Stimulated activated CD4-positive, alpha-beta T cell treated with anti-CD3 and anti-CD28 coated beads, Interleukin-12 subunit alpha, Interleukin-12 subunit beta, amount 100 ng/mL, for 48 hours (primary cell): ENCODE measurements around the gene SETDB1.

Source experiments
- DNase-seq, 3 donors: peaks; one replicate each; pipeline ENCODE4 v3.0.0-alpha.2; 2020; ENCODE audit warnings: low read depth in 2 of 3, low spot score in 1 of 3

SETDB1 gene

DNA sequence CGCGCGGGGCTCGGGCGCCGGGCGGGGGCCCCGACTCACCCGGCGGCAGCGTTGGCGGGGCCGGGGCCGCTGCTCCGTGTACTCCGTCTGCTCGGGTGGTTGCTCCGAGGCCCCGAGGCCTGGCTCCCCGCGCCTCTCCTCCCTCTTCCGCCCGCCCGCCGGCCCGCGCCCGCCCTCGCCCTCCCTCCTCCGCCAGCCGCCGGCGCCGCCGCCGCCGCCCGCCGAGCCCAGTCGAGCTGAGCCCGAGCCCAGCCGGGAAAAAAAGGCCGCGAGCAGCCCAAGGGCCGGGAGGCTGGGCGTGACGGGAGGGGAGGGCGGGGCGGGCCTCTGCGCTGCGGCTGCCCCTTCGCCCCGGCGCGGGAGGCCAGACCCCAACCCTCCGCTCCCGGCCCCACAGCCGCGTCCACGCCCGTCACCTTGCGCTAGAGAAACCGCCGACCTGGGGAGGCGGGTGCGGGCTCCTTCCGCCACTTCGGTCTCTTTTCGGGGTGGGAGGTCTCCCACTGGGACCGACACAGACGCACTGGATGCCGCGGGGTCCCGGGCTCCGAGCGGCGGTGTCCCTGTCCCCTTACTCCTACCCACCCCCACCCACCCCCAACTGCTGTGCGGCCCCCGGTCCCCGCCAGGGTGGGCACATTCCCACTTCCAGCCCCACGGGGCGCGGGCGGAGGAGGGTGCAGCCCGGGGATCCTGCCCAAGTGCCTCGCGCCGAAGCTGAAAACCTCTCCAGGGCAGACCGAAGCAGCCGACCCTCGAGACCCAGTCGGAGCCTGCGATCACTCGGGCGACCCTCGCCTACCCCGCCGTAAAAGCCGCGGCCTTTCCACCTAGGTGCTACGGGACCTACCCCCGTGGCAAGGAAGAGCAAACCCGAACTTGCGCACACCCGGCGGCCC lies 48.7 kb downstream of the SETDB1 start, which contains the start of gene CERS2:
Gene CERS2 (minus strand): TSS at position 256 of the 899 bp plus-strand sequence. CDS start 5,745 bp downstream, outside the sequence.
- peak in 2 of 3 donors; percentile 53 to 60 for DNase-seq

DNA sequence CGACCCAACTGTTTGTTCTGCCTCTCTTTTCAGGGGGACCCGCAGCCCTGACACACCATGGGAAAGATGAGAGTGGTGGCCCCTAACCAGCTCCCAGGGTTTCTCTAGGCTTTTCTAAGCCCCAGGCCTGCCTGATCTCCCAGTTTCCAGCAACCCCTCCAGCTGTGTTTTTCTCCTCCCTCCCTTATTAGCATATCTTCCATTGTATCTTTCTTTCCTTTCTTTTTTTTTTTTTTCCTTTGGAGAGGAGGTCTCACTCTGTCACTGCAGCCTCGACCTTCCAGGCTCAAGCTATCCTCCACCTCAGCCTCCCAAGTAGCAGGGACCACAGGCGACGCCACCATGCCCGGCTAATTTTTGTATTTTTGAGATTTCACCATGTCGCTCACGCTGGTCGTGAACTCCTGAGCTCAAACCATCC lies 50.2 kb downstream of the SETDB1 start:
- no peak for DNase-seq

GRCh38 chr1:150976879-150977694 lies 50.9 kb downstream of the SETDB1 start:
- DNase-seq = peak; percentile 61 to 69 (median 66)

DNA sequence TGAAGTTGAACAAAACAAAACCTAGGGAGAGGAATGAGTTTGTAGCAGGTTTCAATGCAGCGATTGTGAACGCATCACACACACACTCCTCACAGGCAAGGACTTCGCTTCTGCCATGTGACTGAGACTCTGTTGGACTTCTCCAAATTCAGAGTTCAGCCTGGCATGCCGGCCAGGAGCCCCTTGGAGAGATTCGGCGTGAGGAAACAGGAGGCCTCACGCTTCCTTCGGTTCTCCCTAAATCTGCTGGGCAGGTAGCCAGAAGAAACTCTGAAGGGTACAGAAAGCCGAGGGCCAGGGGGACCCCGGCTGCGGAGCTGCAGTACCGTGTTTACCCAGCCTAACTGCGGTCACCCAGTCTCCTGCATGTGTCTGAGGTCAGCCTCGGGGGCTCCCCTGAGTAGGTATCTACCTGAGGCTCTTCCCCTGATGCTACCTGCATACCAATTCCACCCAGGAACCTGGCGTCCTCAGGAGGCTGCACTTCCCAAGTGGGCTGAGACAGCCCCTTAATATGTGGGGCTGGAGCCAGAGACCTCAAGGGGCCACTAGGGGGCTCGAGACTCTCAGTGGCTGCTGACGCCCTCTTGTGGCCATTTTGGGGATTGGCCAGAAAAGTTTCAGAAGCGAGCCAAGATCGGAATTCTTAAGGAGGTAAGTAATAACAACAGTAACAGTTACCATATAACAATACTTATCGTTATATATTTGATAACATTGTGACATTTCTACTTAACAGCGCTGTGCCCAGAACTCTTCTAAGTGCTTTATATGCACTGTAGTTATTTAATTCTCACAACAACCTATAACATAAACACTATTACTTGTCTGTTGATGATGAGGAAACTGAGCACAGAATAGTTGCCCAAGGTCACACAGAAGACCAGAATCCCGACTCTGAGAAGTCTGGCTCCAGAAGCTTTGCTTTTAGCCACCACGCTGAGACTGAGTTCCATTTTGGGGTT lies 53.2 kb downstream of the SETDB1 start:
- DNase-seq = peak; percentile 79 to 95 (median 81)

GRCh38 chr1:150981177-150981804 lies 55.1 kb downstream of the SETDB1 start:
- no peak for DNase-seq

DNA sequence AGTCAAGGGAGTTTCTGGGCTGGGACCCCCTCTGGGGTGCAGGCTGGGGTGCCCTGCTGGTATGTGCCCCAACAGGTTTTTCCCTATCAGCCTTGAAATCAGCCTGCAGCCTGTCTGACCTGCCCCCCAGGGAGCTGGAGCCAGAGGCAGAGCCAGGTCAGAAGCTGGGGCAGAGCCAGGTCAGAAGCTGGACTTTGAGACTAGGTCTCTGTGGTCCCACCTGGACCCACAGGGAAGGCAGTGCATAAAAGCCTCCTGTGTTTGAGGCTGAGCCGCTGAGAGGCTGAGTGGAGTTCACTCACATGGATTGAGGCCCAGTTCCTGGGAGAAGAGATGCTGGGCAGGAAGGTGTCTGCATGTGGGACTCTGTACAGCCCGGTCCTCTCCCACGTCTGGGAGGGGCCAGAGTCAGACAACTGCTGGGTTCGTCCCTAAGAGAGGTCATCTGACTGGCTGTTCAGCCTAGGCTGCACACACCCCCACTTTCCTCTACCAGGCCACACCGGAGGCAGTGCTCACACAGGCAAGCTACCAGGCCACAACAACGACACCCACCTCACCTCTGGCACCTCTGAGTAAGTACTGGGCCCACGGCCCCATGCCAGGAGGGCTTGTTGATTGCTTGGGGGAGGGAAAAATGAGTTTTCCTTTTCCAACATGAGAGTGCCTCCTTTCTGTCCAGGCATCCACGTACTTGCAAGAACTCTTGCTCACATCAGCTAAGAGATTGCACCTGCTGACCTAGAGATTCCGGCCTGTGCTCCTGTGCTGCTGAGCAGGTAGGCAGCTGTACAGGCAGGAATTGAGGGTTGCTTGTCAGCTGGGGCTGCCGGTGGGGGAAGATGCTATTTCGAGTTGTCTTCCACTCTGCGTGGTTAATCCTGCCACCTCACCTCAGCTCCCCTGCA lies 55.9 kb downstream of the SETDB1 start, which contains the start of gene ANXA9:
Gene ANXA9 (plus strand): TSS at position 488 of the 908 bp plus-strand sequence. CDS start 814 bp downstream, outside the sequence.
- DNase-seq = no peak

- DNase-seq = no peak
Measured at GRCh38 chr1:150985179-150985825, 59.1 kb downstream of the SETDB1 start.

DNA sequence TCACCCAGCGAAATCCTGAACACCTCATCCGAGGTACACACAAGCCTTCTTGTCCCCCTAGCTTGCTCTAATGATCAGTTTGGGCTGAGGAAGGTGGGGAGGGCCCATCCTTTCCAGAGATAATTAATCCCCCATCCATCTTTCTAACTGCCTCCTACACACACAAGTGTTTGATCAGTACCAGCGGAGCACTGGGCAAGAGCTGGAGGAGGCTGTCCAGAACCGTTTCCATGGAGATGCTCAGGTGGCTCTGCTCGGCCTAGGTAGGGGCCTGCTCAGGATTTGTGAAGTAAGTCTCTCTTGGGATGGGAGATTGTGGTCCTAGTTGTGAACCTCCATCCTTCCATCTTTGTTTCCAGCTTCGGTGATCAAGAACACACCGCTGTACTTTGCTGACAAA lies 61.8 kb downstream of the SETDB1 start:
- no peak for DNase-seq

GRCh38 chr1:150992626-150993025 lies 66.5 kb downstream of the SETDB1 start:
- DNase-seq = no peak

GRCh38 chr1:150994248-150994647 lies 68.1 kb downstream of the SETDB1 start:
- no peak for DNase-seq

DNA sequence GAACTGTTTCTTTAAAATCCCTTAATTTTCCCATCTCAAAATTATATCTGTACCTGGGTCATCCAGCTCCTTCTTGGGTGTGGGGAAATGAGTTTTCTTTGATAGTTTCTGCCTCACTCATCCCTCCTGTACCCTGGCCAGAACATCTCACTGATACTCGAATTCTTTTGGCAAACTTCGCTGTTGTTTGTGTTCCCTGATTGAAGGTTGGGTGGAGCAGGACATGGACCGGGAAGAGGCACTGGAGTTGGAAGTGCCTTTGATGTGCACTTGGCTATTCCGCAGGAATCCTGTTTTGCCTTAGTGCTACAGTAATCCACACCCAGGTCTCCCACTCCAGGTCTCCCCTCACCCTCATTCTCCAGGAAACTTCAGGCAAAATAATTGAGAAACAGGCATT lies 69.3 kb downstream of the SETDB1 start:
- no peak for DNase-seq

- no peak for DNase-seq
Measured at GRCh38 chr1:150995896-150996295, 69.7 kb downstream of the SETDB1 start.

DNA sequence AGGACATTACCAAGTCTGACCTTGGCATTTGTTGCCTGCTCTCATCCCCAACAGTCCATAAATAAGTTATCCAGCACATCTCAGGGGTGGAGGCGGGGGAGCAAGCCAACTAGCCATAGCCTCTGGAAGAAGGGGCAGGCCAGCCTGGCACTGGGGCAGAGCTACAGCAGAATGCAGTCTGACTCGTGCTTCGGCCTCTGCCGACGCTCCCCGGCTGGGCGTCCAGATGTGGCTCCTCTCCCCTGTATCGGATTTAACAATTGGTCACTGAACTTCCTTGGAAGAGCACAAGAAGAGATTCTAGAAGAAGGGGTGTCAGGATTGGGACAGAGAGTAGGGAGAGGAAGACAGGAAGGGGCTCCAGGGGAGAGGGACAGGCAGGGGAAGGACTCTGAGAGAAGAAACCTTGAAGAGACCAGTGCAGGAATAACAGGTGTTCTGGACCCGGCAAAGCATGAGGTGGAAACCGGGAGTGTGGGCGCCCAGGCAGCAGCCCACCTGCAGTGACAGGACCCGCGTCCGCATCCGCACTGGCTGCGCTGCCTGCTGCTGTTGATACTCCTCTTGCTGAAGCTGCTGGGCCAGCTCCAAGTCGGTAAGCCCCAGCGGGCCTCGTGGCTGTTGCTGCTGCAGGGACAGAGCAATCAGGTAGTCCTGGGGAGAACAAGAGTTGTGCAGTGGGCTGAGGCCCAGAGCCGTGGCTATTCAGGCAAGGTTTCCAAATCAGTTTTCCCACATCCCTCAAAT lies 71.1 kb downstream of the SETDB1 start:
- DNase-seq = no peak

DNA sequence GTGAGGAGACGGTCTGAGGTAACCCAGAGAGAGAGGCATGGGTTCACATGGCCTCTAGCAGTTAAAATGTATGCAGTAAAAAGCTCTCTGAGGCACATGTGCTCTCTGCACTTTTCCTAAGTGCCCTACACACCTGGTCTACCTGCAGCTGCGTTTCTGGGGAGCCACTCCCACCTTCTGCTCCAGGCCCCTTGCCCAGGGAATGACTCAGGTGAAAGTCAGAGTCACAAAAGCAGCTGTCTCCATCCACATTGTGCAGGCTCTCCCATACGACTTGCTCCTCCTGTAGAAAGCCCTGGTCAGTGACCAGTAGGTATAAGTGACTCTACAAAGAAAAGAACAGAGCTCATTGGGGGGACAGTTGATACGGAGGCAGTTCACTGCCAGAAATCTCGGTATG lies 71.8 kb downstream of the SETDB1 start:
- no peak for DNase-seq

- no peak for DNase-seq
Measured at GRCh38 chr1:150999051-150999674, 73.0 kb downstream of the SETDB1 start.

DNA sequence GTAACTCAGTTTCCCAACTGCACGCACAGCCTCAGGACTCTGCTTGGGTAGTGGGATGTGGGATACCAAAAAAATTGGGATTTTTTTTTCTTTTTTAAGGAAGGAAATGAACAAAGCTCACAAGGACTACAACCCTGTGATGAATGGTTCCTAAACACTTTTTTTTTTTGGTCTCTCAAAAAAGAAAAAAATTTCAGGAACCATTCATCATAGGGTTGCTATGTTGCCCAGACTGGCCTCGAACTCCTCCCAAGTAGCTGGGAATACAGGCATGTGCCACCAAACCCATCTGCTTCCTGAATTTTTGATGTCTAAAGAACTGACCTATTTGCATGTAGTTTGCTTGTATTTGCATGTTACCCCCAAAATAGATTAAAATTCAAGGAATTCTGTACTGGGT lies 73.8 kb downstream of the SETDB1 start:
- no peak for DNase-seq

GRCh38 chr1:151000408-151000807 lies 74.2 kb downstream of the SETDB1 start:
- no peak for DNase-seq
